HG02571 (cell line): ENCODE data around the gene OR10G2.
"Not testable (repeated sequence)": the region's sequence is repeated elsewhere in the genome, so short reads cannot be mapped to it uniquely, and the experiment has no call there.

ENCODE experiments used
- ATAC-seq: cut with Tn5 transposase; IDR thresholded peaks from one replicate; pipeline ENCODE4 v1.9.1; 2021; ENCODE audit warnings: mild to moderate bottlenecking, moderate library complexity; ENCODE audit not compliant: unreplicated experiment

The OR10G2 gene

GRCh38 chr14:21634840-21635239 is at the start of gene OR10G2:
TSS of gene OR10G2 (minus strand) at chr14:21634940. CDS start at chr14:21634842, 98 bp downstream.
- no peak for ATAC-seq

GRCh38 chr14:21680072-21680471 is 45.3 kb upstream of the OR10G2 start:
- ATAC-seq, result no peak

GRCh38 chr14:21675566-21675965 is 40.8 kb upstream of the OR10G2 start:
- no peak for ATAC-seq

- ATAC-seq, result no peak
Observed at GRCh38 chr14:21673718-21674117, 39.0 kb upstream of the OR10G2 start, which contains the start of gene OR4E1. TSS of gene OR4E1 (minus strand) at chr14:21673818. CDS start at chr14:21670935, 2,883 bp downstream.

GRCh38 chr14:21672116-21672515 is 37.4 kb upstream of the OR10G2 start:
- no peak for ATAC-seq

- no peak for ATAC-seq
Observed at GRCh38 chr14:21671371-21671770, 36.6 kb upstream of the OR10G2 start.

GRCh38 chr14:21669284-21669683 is 34.5 kb upstream of the OR10G2 start:
- ATAC-seq, result no peak

GRCh38 chr14:21668377-21668776 is 33.6 kb upstream of the OR10G2 start:
- no peak for ATAC-seq

GRCh38 chr14:21656980-21657379 is 22.2 kb upstream of the OR10G2 start:
- ATAC-seq, result no peak

GRCh38 chr14:21654215-21654614 is 19.5 kb upstream of the OR10G2 start:
- no peak for ATAC-seq

- ATAC-seq, result no peak
Observed at GRCh38 chr14:21653331-21653885, 18.7 kb upstream of the OR10G2 start, which contains the start of gene OR4E2. TSS of gene OR4E2 (plus strand) at chr14:21653835. CDS start at chr14:21665083, 11,248 bp downstream.

GRCh38 chr14:21652209-21652808 is 17.6 kb upstream of the OR10G2 start:
- ATAC-seq, result no peak

- no peak for ATAC-seq
Observed at GRCh38 chr14:21647380-21647779, 12.6 kb upstream of the OR10G2 start.

GRCh38 chr14:21643407-21643806 is 8.7 kb upstream of the OR10G2 start:
- ATAC-seq, result no peak

GRCh38 chr14:21642683-21643082 is 7.9 kb upstream of the OR10G2 start:
- no peak for ATAC-seq

GRCh38 chr14:21631084-21631483 is 3.7 kb downstream of the OR10G2 start:
- no peak for ATAC-seq

- not testable (repeated sequence) for ATAC-seq
Observed at GRCh38 chr14:21630503-21630902, 4.2 kb downstream of the OR10G2 start.

GRCh38 chr14:21626491-21627230 is 8.1 kb downstream of the OR10G2 start:
- no peak for ATAC-seq

GRCh38 chr14:21617614-21618013 is 17.1 kb downstream of the OR10G2 start:
- no peak for ATAC-seq

GRCh38 chr14:21614240-21614639 is 20.5 kb downstream of the OR10G2 start:
- no peak for ATAC-seq

- no peak for ATAC-seq
Observed at GRCh38 chr14:21612324-21612723, 22.4 kb downstream of the OR10G2 start.

GRCh38 chr14:21602181-21602580 is 32.6 kb downstream of the OR10G2 start:
- ATAC-seq, result not testable (repeated sequence)
